HG03095 (cell line): Measurements from ENCODE around the gene ADAMTS12.
"Not testable (repeated sequence)": the region's sequence is repeated elsewhere in the genome, so short reads cannot be mapped to it uniquely, and the experiment has no call there.

Experiments used
- ATAC-seq: cut with Tn5 transposase; IDR thresholded peaks from one replicate; pipeline ENCODE4 v1.9.1; 2021; ENCODE audit warnings: moderate library complexity; ENCODE audit not compliant: unreplicated experiment

ADAMTS12 gene

DNA sequence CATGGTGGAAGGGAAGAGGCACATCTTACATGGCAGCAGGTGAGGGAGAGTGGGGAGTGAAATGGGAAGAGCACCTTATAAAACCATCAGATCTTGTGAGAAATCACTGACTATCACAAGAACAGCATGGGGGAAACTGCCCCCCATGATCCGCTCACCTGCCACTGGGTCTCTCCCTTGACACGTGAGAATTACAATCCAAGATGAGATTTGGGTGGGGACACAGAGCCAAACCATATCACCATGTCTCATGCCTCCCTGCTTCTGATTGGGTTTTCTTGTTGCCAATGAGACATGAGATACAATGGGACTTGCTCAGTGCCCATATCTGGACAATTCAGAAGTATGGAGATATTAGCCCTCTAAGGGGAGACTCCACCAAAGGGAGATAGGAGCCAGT is 353.6 kb downstream of the ADAMTS12 start:
- ATAC-seq, result no peak

DNA sequence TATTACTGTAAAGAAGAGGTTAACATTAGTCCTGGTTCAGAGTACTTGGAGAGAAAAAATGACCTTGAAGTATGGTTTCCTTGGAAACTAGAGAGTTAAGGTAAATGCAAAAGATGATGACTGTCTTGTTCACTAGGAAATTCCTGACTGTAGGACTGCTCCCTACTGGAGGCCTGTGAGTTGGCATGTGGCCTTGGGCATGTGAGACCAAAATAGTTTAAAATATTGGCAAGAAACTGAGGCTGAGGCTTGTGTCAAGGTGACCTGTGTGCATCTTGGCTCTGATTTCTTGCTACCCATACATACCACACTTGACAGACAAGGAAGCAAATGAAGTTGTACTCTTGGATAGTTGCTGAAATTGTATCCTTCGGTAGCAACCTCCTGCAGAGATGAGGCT is 354.6 kb downstream of the ADAMTS12 start:
- no peak for ATAC-seq

DNA sequence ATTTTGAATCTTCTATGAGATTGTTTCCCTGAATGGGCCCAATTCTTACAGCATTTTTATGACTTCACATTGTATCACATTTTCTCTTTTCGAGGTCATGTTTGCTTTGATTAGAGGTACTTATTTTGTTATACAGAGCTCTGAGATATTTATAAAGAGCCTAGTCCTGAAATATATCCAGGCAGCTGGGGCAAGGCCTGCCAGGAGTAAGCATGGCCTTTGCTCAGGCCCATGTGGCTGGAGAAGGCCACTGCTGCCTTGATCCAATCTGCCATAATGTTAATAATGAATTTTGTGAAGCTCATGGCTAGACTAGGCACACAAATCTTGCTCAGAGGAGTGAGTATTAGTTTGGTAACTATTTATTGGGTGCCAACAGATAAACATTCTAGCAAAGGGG is 355.0 kb downstream of the ADAMTS12 start:
- no peak for ATAC-seq

GRCh38 chr5:33531824-33532223 is 360.0 kb downstream of the ADAMTS12 start:
- ATAC-seq, result no peak

DNA sequence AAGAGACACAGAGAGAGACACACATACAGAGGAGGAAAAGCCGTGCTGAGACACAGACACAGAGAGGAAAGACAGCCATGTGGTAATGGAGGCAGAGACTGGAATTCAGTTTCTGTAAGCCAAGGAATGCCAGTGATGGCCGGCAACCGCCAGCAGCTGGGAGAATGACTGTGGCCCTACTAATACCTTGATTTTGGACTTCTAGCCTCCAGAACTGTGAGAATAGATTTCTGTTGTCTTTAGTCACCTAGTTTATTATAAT is 360.8 kb downstream of the ADAMTS12 start:
- ATAC-seq, result no peak

GRCh38 chr5:33530183-33531036 is 361.4 kb downstream of the ADAMTS12 start:
- no peak for ATAC-seq

DNA sequence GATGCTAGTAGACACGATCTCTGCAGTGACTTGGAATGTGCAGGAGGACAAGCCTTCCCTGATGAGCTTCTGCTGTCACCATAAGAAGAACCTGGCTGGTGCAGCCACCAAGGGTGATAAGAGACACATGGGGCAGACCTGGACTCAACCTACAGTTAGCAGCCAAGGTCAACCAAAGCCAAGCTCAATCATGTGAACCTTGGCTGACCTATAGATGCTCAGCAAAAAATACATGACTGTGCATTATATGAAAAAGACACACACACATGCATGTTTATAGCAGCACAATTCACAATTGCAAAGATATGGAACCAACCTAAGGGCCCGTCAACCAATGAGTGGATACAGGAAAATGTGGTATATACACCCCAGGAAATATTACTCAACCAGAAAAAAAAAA is 364.1 kb downstream of the ADAMTS12 start:
- ATAC-seq, result no peak

GRCh38 chr5:33526755-33527154 is 365.0 kb downstream of the ADAMTS12 start:
- no peak for ATAC-seq

GRCh38 chr5:33524476-33524875 is 367.3 kb downstream of the ADAMTS12 start:
- no peak for ATAC-seq

DNA sequence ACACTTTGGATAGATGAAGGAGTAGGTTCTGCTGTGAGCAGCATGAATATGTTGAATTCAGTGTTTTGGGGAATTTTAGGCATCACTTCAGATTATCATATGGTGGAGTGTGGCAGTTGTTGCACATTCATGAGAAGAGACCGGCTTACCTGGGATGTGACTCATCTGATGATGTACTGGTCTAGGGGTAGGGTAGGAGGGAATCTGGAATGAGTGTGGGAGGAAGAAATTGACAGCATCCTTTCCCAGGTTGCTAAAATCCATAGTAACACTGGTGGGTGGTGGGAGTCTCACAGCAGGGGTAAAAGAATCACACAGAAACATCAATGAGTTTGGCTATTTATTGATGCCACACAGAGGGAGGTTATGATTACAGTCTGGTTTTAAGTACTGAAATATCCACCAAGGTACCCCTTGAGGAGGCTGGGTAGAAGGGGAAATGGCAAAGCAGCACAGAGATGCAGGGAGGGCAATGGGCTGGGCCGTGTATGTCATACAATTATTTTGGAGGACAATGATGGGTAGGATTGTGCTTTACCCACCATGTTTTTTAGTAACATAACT is 368.5 kb downstream of the ADAMTS12 start:
- ATAC-seq, result no peak

DNA sequence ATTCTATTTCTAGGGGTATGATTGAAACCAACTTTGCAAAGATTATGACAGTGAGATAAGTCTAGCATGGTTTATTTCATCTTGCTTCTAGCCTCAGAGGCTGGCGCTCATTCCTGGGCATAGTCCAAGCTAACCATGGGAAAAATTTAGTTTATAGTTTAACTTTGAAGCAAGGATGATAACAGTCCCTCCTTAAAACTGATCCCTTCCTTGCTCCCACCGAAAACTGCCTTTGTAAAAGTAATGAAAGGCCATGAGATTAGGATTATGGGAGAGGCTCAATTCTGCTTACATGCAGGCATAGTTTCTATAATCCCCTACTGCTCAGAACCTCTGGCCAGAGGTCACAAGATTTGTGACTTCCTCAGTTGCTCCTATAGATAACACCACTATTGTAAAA is 375.4 kb downstream of the ADAMTS12 start:
- ATAC-seq, result no peak

- not testable (repeated sequence) for ATAC-seq
Measured at GRCh38 chr5:33515366-33515765, 376.4 kb downstream of the ADAMTS12 start.

GRCh38 chr5:33513462-33514185 is 378.2 kb downstream of the ADAMTS12 start:
- ATAC-seq, result no peak

DNA sequence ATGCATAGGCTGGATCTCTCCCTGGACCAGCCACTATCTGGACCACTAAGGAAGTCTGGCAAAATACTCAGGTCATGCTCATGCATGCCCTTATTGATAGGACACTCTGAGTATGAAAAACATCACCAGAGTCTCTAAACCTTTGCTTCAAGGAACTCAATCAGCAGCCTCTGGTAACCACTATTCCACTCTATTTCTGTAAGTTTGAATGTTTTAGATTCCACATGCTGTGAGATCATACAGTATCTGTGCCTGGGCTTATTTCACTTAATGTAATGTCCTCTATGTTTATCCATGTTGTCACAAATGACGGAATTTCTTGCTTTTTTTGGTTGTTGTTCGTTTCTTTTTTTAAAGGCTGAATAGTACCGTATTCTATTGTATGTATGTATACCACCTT is 382.8 kb downstream of the ADAMTS12 start:
- ATAC-seq, result no peak

GRCh38 chr5:33507426-33507825 is 384.4 kb downstream of the ADAMTS12 start:
- no peak for ATAC-seq

DNA sequence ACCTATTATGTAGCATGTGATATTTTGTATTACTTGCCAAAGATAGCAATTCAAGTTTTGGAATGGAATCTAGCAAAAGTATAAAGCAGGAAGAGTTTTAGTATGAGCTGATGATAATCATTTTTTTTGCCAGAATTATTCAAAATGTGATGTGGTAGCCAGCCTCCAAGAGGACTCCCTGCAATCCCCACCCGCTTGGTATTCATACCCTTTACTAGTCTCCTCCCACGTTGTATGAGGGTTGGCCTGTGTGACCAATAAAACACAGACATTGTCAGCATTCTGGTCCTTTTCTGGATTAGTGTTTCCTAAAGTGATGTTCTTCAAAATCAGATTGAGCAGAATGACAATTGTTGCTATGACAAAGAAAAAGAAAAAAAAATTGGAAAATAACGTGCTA is 387.2 kb downstream of the ADAMTS12 start:
- no peak for ATAC-seq

GRCh38 chr5:33501899-33502298 is 389.9 kb downstream of the ADAMTS12 start:
- ATAC-seq, result no peak

GRCh38 chr5:33501260-33501659 is 390.5 kb downstream of the ADAMTS12 start:
- ATAC-seq, result no peak

- no peak for ATAC-seq
Measured at GRCh38 chr5:33494466-33494865, 397.3 kb downstream of the ADAMTS12 start.

DNA sequence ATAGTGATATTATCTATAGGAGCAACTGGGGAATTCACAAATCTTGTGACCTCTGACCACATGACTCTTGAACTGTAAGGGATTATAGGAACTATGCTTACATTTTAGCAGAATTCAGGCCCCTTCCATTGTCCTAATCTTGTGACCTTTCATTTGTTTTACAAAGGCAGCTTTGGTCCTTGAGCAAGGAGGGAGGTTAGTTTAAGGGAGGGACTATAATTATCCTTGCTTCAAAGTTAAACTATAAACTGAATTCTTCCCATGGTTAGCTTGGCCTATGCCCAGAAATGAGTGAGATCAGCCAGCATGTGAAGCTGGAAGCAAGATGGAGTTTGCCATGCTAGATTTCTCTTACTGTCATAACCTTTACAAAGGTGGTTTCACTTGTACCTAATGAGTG is 399.8 kb downstream of the ADAMTS12 start:
- no peak for ATAC-seq

GRCh38 chr5:33490071-33490665 is 401.6 kb downstream of the ADAMTS12 start:
- no peak for ATAC-seq
